Caco-2 (cell line): ENCODE results near the gene OR2AT4. TPM values are rescaled to one million over a fixed set of nuclear protein-coding genes. Genes with fewer than 3 reads are reported as not detected.
"Not testable (repeated sequence)": the region's sequence is repeated elsewhere in the genome, so short reads cannot be mapped to it uniquely, and the experiment has no call there.

ENCODE experiments used
- BruUV-seq: library from RNA; stranded (reverse); fragments of 400-500 nt; replicated peaks from 2 replicates; lab custom pipeline; 2021; lab: Mats Ljungman, UMichigan
- CTCF ChIA-PET: fragments of 300-600 bp; sonication (Branson Sonifier 250); formaldehyde crosslinking; loops from one replicate; lab custom pipeline; 2022; ENCODE audit warnings: antibody characterized with exemption; lab: Charles Lee
- POLR2A ChIA-PET: fragments of 300-600 bp; sonication (Branson Sonifier 250); formaldehyde crosslinking; loops from one replicate; lab custom pipeline; 2022; ENCODE audit warnings: antibody characterized with exemption; lab: Charles Lee
- DNase-seq, 2 experiments: peaks; one replicate each; pipeline versions ENCODE4 v3.0.0 to v3.0.0-alpha.2; 2020 to 2022
- H3K27me3 ChIP-seq: replicated peaks from 2 replicates; pipeline ENCODE4 v1.6.0; 2011; ENCODE audit warnings: low read length; ENCODE audit not compliant: control insufficient read depth, insufficient read depth
- H3K36me3 ChIP-seq: 2 replicates; pipeline ENCODE4 v1.5.1; 2011; ENCODE audit warnings: low read length; ENCODE audit not compliant: control insufficient read depth, insufficient read depth
- H3K4me1 ChIP-seq: fragments of 250-450 bp; sonication (Bioruptor Pico); 2 replicates; pipeline ENCODE4 v1.5.1; 2020; ENCODE audit warnings: mild to moderate bottlenecking
- H3K4me3 ChIP-seq: 2 replicates; pipeline ENCODE4 v1.5.1; 2011; ENCODE audit warnings: low read depth, mild to moderate bottlenecking, control low read depth, low read length
- H3K9me3 ChIP-seq: fragments of 250-450 bp; sonication (Bioruptor Pico); 2 replicates; pipeline ENCODE4 v1.5.1; 2020; ENCODE audit warnings: mild to moderate bottlenecking, moderate library complexity
- H3K27ac Mint-ChIP-seq: one replicate; pipeline ENCODE4 v1.8.0; 2022; ENCODE audit warnings: mixed read lengths; ENCODE audit not compliant: unreplicated experiment
- H3K27me3 Mint-ChIP-seq: one replicate; pipeline ENCODE4 v1.8.0; 2022; ENCODE audit warnings: mixed read lengths; ENCODE audit not compliant: insufficient read depth, unreplicated experiment
- H3K36me3 Mint-ChIP-seq: one replicate; pipeline ENCODE4 v1.8.0; 2022; ENCODE audit warnings: mild to moderate bottlenecking, mixed read lengths; ENCODE audit not compliant: insufficient read depth, unreplicated experiment
- H3K4me1 Mint-ChIP-seq: one replicate; pipeline ENCODE4 v1.8.0; 2022; ENCODE audit warnings: low read depth, mixed read lengths; ENCODE audit not compliant: unreplicated experiment
- H3K4me3 Mint-ChIP-seq: one replicate; pipeline ENCODE4 v1.8.0; 2022; ENCODE audit warnings: mild to moderate bottlenecking, moderate library complexity, mixed read lengths; ENCODE audit not compliant: unreplicated experiment
- H3K9me3 Mint-ChIP-seq: one replicate; pipeline ENCODE4 v1.8.0; 2022; ENCODE audit warnings: mixed read lengths; ENCODE audit not compliant: unreplicated experiment
- intact Hi-C: fragments of 100-400 bp; cut with micrococcal nuclease; formaldehyde crosslinking; loops from one replicate; pipeline ENCODE4 v1.10.0; 2022; ENCODE audit not compliant: unreplicated experiment
- total RNA-seq: library from RNA; stranded (reverse); gene quantifications from 2 replicates; pipeline ENCODE4 v1.2.3, GENCODE V29; 2022
- TF ChIP-seq, protein P1 (sequence below), 2 experiments: fragments of 200-600 bp in 1 of 2; IDR thresholded peaks; 1 replicate in 1 of 2; 2 replicates in 1 of 2; pipeline versions ENCODE4 v1.5.1 to v1.8.0; 2011 to 2022; ENCODE audit warnings: antibody characterized with exemption in 1 of 2, control low read depth in 1 of 2, inconsistent platforms in 1 of 2, low read depth in 1 of 2, low read length in 1 of 2, mild to moderate bottlenecking in 1 of 2, moderate library complexity in 1 of 2; ENCODE audit not compliant: insufficient read depth in 1 of 2, severe bottlenecking in 1 of 2, unreplicated experiment in 1 of 2

OR2AT4 gene
- total RNA-seq, 1 experiment from 2014 or later = not detected

DNA sequence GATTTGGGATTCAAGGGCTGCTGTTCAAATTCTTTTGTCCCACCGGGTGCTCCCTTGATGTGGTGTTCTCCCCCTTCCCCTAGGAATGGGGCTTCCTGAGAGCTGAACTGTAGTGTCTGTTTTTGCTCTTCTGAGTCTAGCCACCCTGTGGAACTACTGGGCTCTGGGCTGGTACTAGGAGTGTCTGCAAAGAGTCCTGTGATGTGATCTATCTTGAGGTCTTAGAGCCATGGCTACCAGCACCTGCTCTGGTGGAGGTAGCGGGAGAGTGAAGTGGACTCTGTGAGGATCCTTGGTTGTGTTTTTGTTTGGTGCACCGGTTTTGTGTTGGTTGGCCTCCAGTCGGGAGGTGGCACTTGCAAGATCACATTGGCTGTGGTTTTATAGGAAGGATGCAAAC, 46.2 kb downstream of the OR2AT4 start:
- Mint-ChIP-seq H3K4me3 (no peak overlapping the region), H3K27me3 (peaks cover 5% of the 10 kb centered on the region), H3K36me3 (no peaks in the 10 kb centered on the region), H3K27ac (no peak overlapping the region), H3K4me1 (peaks cover 19% of the 10 kb centered on the region), H3K9me3 (peaks cover 26% of the 10 kb centered on the region)
- Histone ChIP-seq H3K9me3 (peaks cover 15% of the 10 kb centered on the region), H3K27me3 (no peaks in the 10 kb centered on the region; the same call in 1 of the 2 replicates), H3K4me3 (no peak overlapping the region), H3K4me1 (peaks cover 19% of the 10 kb centered on the region), H3K36me3 (no peaks in the 10 kb centered on the region)
- ChIA-PET POLR2A (no interaction called here), CTCF (interaction anchor here (1.0 kb wide), 1 partner anchor 9 kb away, joined by 3 read pairs; no protein-coding TSS in a partner anchor)
- intact Hi-C loops = no loop called here
- BruUV-seq = no TSS peak
- DNase-seq = no peak
- TF ChIP-seq, protein P1, sequence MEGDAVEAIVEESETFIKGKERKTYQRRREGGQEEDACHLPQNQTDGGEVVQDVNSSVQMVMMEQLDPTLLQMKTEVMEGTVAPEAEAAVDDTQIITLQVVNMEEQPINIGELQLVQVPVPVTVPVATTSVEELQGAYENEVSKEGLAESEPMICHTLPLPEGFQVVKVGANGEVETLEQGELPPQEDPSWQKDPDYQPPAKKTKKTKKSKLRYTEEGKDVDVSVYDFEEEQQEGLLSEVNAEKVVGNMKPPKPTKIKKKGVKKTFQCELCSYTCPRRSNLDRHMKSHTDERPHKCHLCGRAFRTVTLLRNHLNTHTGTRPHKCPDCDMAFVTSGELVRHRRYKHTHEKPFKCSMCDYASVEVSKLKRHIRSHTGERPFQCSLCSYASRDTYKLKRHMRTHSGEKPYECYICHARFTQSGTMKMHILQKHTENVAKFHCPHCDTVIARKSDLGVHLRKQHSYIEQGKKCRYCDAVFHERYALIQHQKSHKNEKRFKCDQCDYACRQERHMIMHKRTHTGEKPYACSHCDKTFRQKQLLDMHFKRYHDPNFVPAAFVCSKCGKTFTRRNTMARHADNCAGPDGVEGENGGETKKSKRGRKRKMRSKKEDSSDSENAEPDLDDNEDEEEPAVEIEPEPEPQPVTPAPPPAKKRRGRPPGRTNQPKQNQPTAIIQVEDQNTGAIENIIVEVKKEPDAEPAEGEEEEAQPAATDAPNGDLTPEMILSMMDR (IDR thresholded peaks at IDR 0.05; ENCODE audit: insufficient read depth in 1 of 2, low read depth in 1 of 2, low read length in 1 of 2, severe bottlenecking in 1 of 2, unreplicated experiment in 1 of 2) = no peak

DNA sequence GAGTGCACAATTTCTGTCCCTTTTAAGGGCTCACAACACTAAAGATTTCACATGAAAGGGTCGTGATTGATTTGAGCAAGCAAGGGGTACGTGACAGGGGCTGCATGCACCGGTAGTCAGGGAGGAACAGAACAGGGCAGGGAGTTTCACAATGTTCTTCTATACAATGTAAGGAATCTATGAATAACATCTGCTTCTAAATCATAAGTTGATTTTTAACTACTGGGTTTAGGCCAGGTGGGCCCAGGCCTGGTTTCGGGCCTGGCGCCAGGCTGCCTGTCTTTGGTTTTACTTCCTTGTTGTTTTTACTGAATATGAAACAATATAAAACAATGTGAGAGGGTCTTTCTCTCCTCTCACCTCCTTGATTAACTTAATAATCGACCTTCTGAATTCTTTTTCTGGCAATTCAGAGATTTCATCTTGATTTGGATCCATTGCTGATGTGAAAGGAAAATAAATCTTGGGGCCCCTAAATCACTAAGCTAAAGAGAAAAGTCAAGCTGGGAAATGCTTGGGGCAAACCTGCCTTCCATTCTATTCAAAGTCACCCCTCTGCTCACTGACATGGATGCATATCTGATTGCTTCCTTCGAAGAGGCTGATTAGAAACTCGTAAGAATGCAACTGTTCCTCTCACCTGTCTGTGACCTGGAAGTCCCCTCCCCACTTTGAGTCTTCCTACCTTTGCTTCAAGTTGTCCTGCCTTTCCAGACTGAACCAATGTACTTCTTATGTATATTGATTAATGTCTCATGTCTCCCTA, 47.0 kb downstream of the OR2AT4 start:
- BruUV-seq, H3K4me3 ChIP-seq, H3K36me3 ChIP-seq, DNase-seq, POLR2A ChIA-PET, H3K27me3 ChIP-seq, H3K27ac Mint-ChIP-seq, intact Hi-C loops, H3K27me3 Mint-ChIP-seq, H3K36me3 Mint-ChIP-seq, H3K4me3 Mint-ChIP-seq: not testable (repeated sequence)
- Mint-ChIP-seq H3K9me3 (peaks cover 26% of the 10 kb centered on the region), H3K4me1 (peaks cover 19% of the 10 kb centered on the region)
- H3K4me1 ChIP-seq = peaks cover 19% of the 10 kb centered on the region
- CTCF ChIA-PET = interaction anchor here (0.8 to 1.0 kb wide), 2 partner anchors 9 to 10 kb away, joined by 3 read pairs; no protein-coding TSS in a partner anchor
- peaks cover 15% of the 10 kb centered on the region for H3K9me3 ChIP-seq

DNA sequence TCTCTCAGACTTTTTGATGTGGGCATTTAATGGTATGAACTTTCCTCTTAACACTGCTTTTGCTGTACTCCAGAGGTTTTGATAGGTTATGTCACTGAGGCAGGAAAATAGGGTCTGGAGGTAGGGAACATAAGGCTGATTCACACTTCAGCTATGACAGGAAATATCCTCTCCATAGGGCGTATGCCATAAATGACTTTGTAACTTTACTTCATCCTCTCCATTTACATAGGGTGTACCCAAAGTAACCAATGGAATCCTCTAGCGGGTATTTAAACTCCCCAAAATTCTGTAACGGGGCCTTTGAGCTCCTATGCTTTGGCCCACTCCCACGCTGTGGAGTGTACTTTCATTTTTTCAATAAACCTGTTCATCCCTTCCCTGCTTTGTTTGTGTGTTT, 49.5 kb downstream of the OR2AT4 start:
- no peak for DNase-seq
- intact Hi-C loops = no loop called here
- Histone ChIP-seq H3K9me3 (0 out of 2 replicates have a peak, but pooled peaks cover 4% of the 10 kb centered on the region), H3K36me3 (no peaks in the 10 kb centered on the region), H3K27me3 (no peaks in the 10 kb centered on the region), H3K4me1 (peaks cover 19% of the 10 kb centered on the region), H3K4me3 (no peak overlapping the region)
- TF ChIP-seq, protein P1 (IDR thresholded peaks at IDR 0.05; ENCODE audit: insufficient read depth in 1 of 2, low read depth in 1 of 2, low read length in 1 of 2, severe bottlenecking in 1 of 2, unreplicated experiment in 1 of 2) = no peak
- Mint-ChIP-seq H3K4me1 (peaks cover 19% of the 10 kb centered on the region), H3K4me3 (no peak overlapping the region), H3K27me3 (no peaks in the 10 kb centered on the region), H3K36me3 (no peaks in the 10 kb centered on the region), H3K9me3 (peaks cover 7% of the 10 kb centered on the region), H3K27ac (peak overlapping the region; percentile 27)
- no TSS peak for BruUV-seq
- ChIA-PET POLR2A (no interaction called here), CTCF (interaction anchor here (0.7 to 1.5 kb wide), 3 partner anchors 12 to 201 kb away, joined by 3 read pairs; no protein-coding TSS in a partner anchor)

DNA sequence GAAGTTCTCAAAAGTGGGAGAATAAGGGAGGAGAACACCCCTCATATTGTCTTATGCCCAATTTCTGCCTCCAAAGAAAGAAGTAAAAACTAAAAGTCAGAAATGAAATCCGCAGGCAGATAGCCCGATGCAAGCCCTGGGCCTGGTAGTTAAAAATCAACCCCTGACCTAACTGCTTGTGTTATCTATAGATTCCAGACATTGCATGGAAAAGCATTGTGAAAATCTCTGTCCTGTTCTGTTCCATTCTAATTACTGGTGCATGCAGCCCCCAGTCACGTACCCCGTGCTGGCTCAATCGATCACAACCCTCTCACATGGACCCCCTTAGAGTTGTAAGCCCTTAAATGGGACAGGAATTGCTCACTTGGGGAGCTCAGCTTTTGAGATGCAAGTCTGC, 50.0 kb downstream of the OR2AT4 start:
- H3K4me3 ChIP-seq, H3K27me3 ChIP-seq, H3K9me3 Mint-ChIP-seq, H3K4me3 Mint-ChIP-seq, H3K27me3 Mint-ChIP-seq, BruUV-seq, DNase-seq, POLR2A ChIA-PET, intact Hi-C loops, H3K36me3 Mint-ChIP-seq, H3K36me3 ChIP-seq, H3K9me3 ChIP-seq: not testable (repeated sequence)
- Mint-ChIP-seq H3K27ac (peak overlapping the region; percentile 27), H3K4me1 (peaks cover 19% of the 10 kb centered on the region)
- CTCF ChIA-PET = interaction anchor here (0.7 to 1.5 kb wide), 3 partner anchors 13 to 201 kb away, joined by 3 read pairs; no protein-coding TSS in a partner anchor
- H3K4me1 ChIP-seq = peaks cover 19% of the 10 kb centered on the region

DNA sequence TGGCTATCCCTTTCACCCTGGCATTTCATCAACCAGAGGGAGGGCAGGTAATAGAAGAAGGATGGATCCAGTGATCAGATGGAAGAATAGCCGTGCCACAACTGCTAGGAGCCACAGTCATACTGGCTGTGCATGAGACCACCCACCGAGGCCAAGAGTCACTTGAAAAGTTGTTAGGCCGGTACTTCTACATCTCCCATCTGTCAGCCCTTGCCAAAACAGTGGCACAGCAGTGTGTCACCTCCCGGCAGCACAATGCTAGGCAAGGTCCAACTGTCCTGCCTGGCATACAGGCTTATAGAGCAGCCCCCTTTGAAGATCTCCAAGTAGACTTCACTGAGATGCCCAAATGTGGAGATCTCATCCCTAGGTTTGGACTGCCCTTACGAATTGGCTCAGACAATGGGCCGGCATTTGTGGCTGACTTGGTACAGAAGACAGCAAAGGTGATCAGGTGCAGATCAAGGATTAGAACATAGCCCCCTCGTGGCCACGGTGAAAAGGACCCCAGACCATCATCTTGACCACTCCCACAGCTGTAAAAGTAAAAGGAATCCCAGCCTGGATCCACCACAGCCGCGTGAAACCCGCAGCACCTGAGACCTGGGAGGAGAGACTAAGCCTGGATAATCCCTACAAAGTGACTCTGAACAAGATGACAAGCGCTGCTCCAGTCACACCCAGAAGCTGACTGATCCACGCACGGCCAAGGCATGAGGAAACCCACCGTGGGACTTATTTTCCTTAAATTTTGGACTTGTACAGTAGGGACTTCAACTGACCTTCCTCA, 52.1 kb downstream of the OR2AT4 start:
- H3K36me3 Mint-ChIP-seq, H3K27me3 Mint-ChIP-seq, H3K4me3 ChIP-seq, H3K9me3 ChIP-seq, H3K4me3 Mint-ChIP-seq, CTCF ChIA-PET, H3K27me3 ChIP-seq, H3K36me3 ChIP-seq, DNase-seq, BruUV-seq, POLR2A ChIA-PET, H3K27ac Mint-ChIP-seq, intact Hi-C loops: not testable (repeated sequence)
- H3K4me1 ChIP-seq = peaks cover 27% of the 10 kb centered on the region
- H3K4me1 Mint-ChIP-seq = peaks cover 19% of the 10 kb centered on the region
- H3K9me3 Mint-ChIP-seq = peaks cover 10% of the 10 kb centered on the region
